A549 (cell line): Measurements from ENCODE around the gene NOTCH2. TPM values are rescaled to one million over a fixed set of nuclear protein-coding genes. Genes with fewer than 3 reads are reported as not detected.

ENCODE experiments used
- ATAC-seq, 2 experiments: fragments of 200-7000 bp in 1 of 2; fragments of >200 bp in 1 of 2; cut with Nextera tagmentation in 1 of 2; cut with Tn5 transposase in 1 of 2; 3 replicates each; pipeline versions ENCODE4 v1.8.0 to v1.9.1; 2018 to 2020; ENCODE audit warnings: mild to moderate bottlenecking in 1 of 2, moderate library complexity in 1 of 2
- CTCF ChIA-PET: fragments of 300-600 bp; sonication (Branson Sonifier 250); formaldehyde crosslinking; extraction: SDS; loops from one replicate; lab custom pipeline; 2021; ENCODE audit warnings: antibody characterized with exemption, inconsistent platforms; lab: Yijun Ruan, JAX
- POLR2A ChIA-PET: fragments of 350-600 bp; formaldehyde crosslinking; extraction: SDS; loops from one replicate; lab custom pipeline; 2021; ENCODE audit warnings: antibody characterized with exemption, inconsistent platforms; lab: Yijun Ruan, JAX
- DNase-seq, 2 experiments: peaks; one replicate each; pipeline versions ENCODE4 v3.0.0 to v3.0.0-alpha.2; 2011 to 2016; ENCODE audit warnings: low read depth in 1 of 2, low spot score in 1 of 2
- FAIRE-seq: peaks from 2 replicates; lab custom pipeline; 2011; peaks lifted over from hg19 to GRCh38; lab: Jason Lieb, UNC
- H3K27ac ChIP-seq, 2 experiments: fragments of >200 bp; sonication (Bioruptor Twin); formaldehyde crosslinking; 3 replicates each; pipeline ENCODE4 v1.5.1; 2016 to 2017
- H3K4me1 ChIP-seq: fragments of >200 bp; sonication (Bioruptor Twin); formaldehyde crosslinking; 3 replicates; pipeline ENCODE4 v1.6.1; 2016
- H3K4me2 ChIP-seq: fragments of >200 bp; sonication (Bioruptor Twin); formaldehyde crosslinking; 3 replicates; pipeline ENCODE4 v1.6.1; 2016
- H3K4me3 ChIP-seq: fragments of >200 bp; sonication (Bioruptor Twin); formaldehyde crosslinking; 3 replicates; pipeline ENCODE4 v1.5.1; 2016
- H3K9me3 ChIP-seq: fragments of >200 bp; sonication (Bioruptor Twin); formaldehyde crosslinking; 3 replicates; pipeline ENCODE4 v1.6.1; 2016
- BCL3 ChIP-seq: fragments of >200 bp; sonication (Bioruptor Twin); formaldehyde crosslinking; IDR thresholded peaks from 3 replicates; pipeline ENCODE4 v1.6.1; 2016
- CBX8 ChIP-seq: fragments of 200-600 bp; sonication (generic); IDR thresholded peaks from 2 replicates; pipeline ENCODE4 v1.6.1; 2016
- CEBPB ChIP-seq, 2 experiments: fragments of >200 bp in 1 of 2; sonication (Bioruptor Twin) in 1 of 2; formaldehyde crosslinking in 1 of 2; IDR thresholded peaks; 2 replicates each; pipeline ENCODE4 v1.6.1; 2012 to 2016
- E2F6 ChIP-seq: IDR thresholded peaks from 2 replicates; pipeline ENCODE4 v1.6.1; 2012; ENCODE audit warnings: low read depth, borderline replicate concordance
- EHMT2 ChIP-seq: fragments of 200-600 bp; sonication (generic); IDR thresholded peaks from 2 replicates; pipeline ENCODE4 v1.6.1; 2016; ENCODE audit warnings: antibody characterized with exemption, low read depth, mild to moderate bottlenecking, moderate library complexity
- FOSB ChIP-seq: fragments of 250-450 bp; sonication (Bioruptor Pico); IDR thresholded peaks from 2 replicates; pipeline ENCODE4 v1.5.0; 2020; ENCODE audit warnings: mild to moderate bottlenecking, moderate library complexity
- FOXS1 ChIP-seq: fragments of 250-450 bp; sonication (Bioruptor Pico); IDR thresholded peaks from 2 replicates; pipeline ENCODE4 v1.5.0; 2020; ENCODE audit warnings: mild to moderate bottlenecking, moderate library complexity
- HOXA7 ChIP-seq: fragments of 250-450 bp; sonication (Bioruptor Pico); IDR thresholded peaks from 2 replicates; pipeline ENCODE4 v1.5.0; 2020; ENCODE audit warnings: mild to moderate bottlenecking, moderate library complexity
- HOXB13 ChIP-seq: fragments of 250-450 bp; sonication (Bioruptor Pico); IDR thresholded peaks from 2 replicates; pipeline ENCODE4 v1.5.0; 2020; ENCODE audit warnings: low read depth, mild to moderate bottlenecking, moderate library complexity
- NFE2L2 ChIP-seq: fragments of 150-350 bp; conservative IDR thresholded peaks from 2 replicates; pipeline ENCODE4 v1.6.1; 2014; ENCODE audit warnings: low read length
- NR3C1 ChIP-seq: fragments of >200 bp; sonication (Bioruptor Twin); formaldehyde crosslinking; IDR thresholded peaks from 3 replicates; pipeline ENCODE4 v1.6.1; 2017
- PBX3 ChIP-seq: IDR thresholded peaks from 2 replicates; pipeline ENCODE4 v1.6.1; 2012
- POLR2A ChIP-seq: IDR thresholded peaks from 2 replicates; pipeline ENCODE4 v1.6.1; 2012; ENCODE audit warnings: mild to moderate bottlenecking, low read length
- RAD21 ChIP-seq, 2 experiments: fragments of >200 bp in 1 of 2; sonication (Bioruptor Twin) in 1 of 2; formaldehyde crosslinking in 1 of 2; IDR thresholded peaks in 1 of 2; conservative IDR thresholded peaks in 1 of 2; 2 replicates in 1 of 2; 3 replicates in 1 of 2; pipeline ENCODE4 v1.6.1; 2012 to 2018; ENCODE audit warnings: inconsistent platforms in 1 of 2
- RCOR1 ChIP-seq: fragments of 150-350 bp; IDR thresholded peaks from 2 replicates; pipeline ENCODE4 v1.6.1; 2014; ENCODE audit warnings: antibody characterized with exemption, low read length, low read depth
- REST ChIP-seq: fragments of 200-600 bp; sonication (generic); IDR thresholded peaks from 2 replicates; pipeline ENCODE4 v1.6.1; 2016; ENCODE audit warnings: antibody characterized with exemption, mild to moderate bottlenecking, moderate library complexity
- RNF2 ChIP-seq: fragments of 200-600 bp; sonication (generic); IDR thresholded peaks from 2 replicates; pipeline ENCODE4 v1.6.1; 2016; ENCODE audit warnings: low read depth, mild to moderate bottlenecking, antibody characterized with exemption, moderate library complexity, borderline replicate concordance
- SMC3 ChIP-seq: fragments of >200 bp; sonication (Bioruptor Twin); formaldehyde crosslinking; IDR thresholded peaks from 3 replicates; pipeline ENCODE4 v1.6.1; 2018; ENCODE audit warnings: inconsistent platforms
- SREBF2 ChIP-seq: fragments of 450-650 bp; IDR thresholded peaks from 2 replicates; pipeline ENCODE4 v1.6.1; 2014; ENCODE audit warnings: mild to moderate bottlenecking, moderate library complexity
- TFCP2L1 ChIP-seq: fragments of 250-450 bp; sonication (Bioruptor Pico); IDR thresholded peaks from 2 replicates; pipeline ENCODE4 v1.5.0; 2021; ENCODE audit warnings: mild to moderate bottlenecking
- USF2 ChIP-seq: fragments of 450-650 bp; IDR thresholded peaks from 2 replicates; pipeline ENCODE4 v1.6.1; 2014; ENCODE audit warnings: antibody characterized with exemption
- ZSCAN20 ChIP-seq: fragments of 250-450 bp; sonication (Bioruptor Pico); IDR thresholded peaks from 2 replicates; pipeline ENCODE4 v1.8.0; 2022; ENCODE audit warnings: mild to moderate bottlenecking, moderate library complexity
- WGBS: methylation state at CpG from one replicate; pipeline ENCODE4 v1.1.6; 2017; ENCODE audit errors: missing lambda C conversion rate; 5-methylcytosine and 5-hydroxymethylcytosine counted together
- polyA plus RNA-seq, 4 experiments: library from polyadenylated mRNA; depleted of rRNA in 3 of 4; stranded (reverse); fragments of >200 nt; fragmentation: RNase III in 1 of 4; extraction: RNeasy Plus Mini Kit Qiagen cat#74134 plus additional on column Dnase treatment in 1 of 4; gene quantifications; 2 replicates in 3 of 4; 3 replicates in 1 of 4; pipeline ENCODE4 v1.2.3, GENCODE V29; 2011 to 2017

NOTCH2 gene
- polyA plus RNA-seq, 2 of the 4 experiments (the other 2 are of a cell fraction) = 11.6 to 15.0 TPM

GRCh38 chr1:119946724-119947123 is 122.7 kb downstream of the NOTCH2 start:
- H3K27ac ChIP-seq = no peak overlapping the region
- CTCF ChIA-PET = no interaction called here
- POLR2A ChIA-PET = no interaction called here
- no peaks in the 10 kb centered on the region for H3K4me1 ChIP-seq
- no peak overlapping the region for H3K4me2 ChIP-seq
- no peaks in the 10 kb centered on the region for H3K9me3 ChIP-seq
- 55% methylated on average over 1 of the region's 1 CpG for WGBS
- ATAC-seq = no peak
- FAIRE-seq = no peak
- TF ChIP-seq RCOR1 (no peak), PBX3 (no peak), BCL3 (no peak), E2F6 (no peak), SMC3 (no peak), FOXS1 (no peak), SREBF2 (no peak), USF2 (no peak), HOXB13 (no peak), NR3C1 (no peak), HOXA7 (CRISPR knock-in tag) (no peak)
- TF ChIP-seq, all 56 proteins: peak for 0
- DNase-seq = no peak
- H3K4me3 ChIP-seq = no peak overlapping the region

DNA sequence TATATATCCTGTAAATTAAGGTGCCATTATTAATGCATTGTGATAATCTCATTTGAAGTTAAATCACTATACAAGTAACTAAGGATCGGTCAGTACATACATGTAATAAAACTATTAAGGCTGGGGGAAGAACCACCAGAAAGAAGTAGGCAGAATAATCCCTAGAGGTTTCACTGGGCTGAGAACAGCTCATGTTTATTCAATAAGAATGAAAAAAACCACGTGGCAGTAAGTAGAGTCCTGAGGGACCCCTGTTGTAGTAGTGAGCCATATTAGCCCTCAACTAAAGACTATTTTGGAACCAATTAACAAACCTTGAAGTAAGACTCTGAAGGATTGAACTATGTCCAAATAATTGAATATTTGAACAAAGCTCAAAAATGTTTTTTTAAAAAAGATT is 126.2 kb downstream of the NOTCH2 start:
- no peaks in the 10 kb centered on the region for H3K9me3 ChIP-seq
- H3K27ac ChIP-seq = no peak overlapping the region
- no peak overlapping the region for H3K4me2 ChIP-seq
- ChIA-PET POLR2A (no interaction called here), CTCF (interaction anchor here (1.8 kb wide), 1 partner anchor 9 kb away, joined by 4 read pairs; no protein-coding TSS in a partner anchor)
- WGBS = 68% methylated on average over 2 of the region's 2 CpGs
- no peak for TF ChIP-seq CEBPB (IDR thresholded peaks at IDR 0.05)
- no peak for TF ChIP-seq REST
- no peak for TF ChIP-seq RNF2
- TF ChIP-seq BCL3 = no peak
- TF ChIP-seq TFCP2L1 (CRISPR knock-in tag) = no peak
- TF ChIP-seq POLR2A = no peak
- no peak for TF ChIP-seq NFE2L2
- TF ChIP-seq RAD21 (conservative IDR thresholded peaks at IDR 0.05 in 1 of 2, IDR thresholded peaks at IDR 0.05 in 1 of 2) = no peak
- no peak for TF ChIP-seq SMC3
- no peak for TF ChIP-seq FOSB (CRISPR knock-in tag)
- TF ChIP-seq EHMT2 = no peak
- no peak for TF ChIP-seq ZSCAN20
- no peak for TF ChIP-seq HOXA7 (CRISPR knock-in tag)
- no peak for TF ChIP-seq NR3C1
- TF ChIP-seq SREBF2 = no peak
- TF ChIP-seq CBX8 = no peak
- ATAC-seq = no peak
- FAIRE-seq = no peak
- no peak for DNase-seq
- H3K4me3 ChIP-seq = no peak overlapping the region
- no peaks in the 10 kb centered on the region for H3K4me1 ChIP-seq
